MV-4-11 (cell line): ENCODE data around the gene MYO1F.
"Not testable (repeated sequence)": the region's sequence is repeated elsewhere in the genome, so short reads cannot be mapped to it uniquely, and the experiment has no call there.

Experiments used
- DNase-seq: peaks from one replicate; lab custom pipeline; 2025; lab: John Stamatoyannopoulos, UW

Gene MYO1F

GRCh38 chr19:8600064-8600463 is 22.8 kb upstream of the MYO1F start:
- no peak for DNase-seq

GRCh38 chr19:8596168-8596567 is 18.9 kb upstream of the MYO1F start:
- DNase-seq, result no peak

GRCh38 chr19:8595651-8596050 is 18.4 kb upstream of the MYO1F start:
- DNase-seq, result no peak

DNA sequence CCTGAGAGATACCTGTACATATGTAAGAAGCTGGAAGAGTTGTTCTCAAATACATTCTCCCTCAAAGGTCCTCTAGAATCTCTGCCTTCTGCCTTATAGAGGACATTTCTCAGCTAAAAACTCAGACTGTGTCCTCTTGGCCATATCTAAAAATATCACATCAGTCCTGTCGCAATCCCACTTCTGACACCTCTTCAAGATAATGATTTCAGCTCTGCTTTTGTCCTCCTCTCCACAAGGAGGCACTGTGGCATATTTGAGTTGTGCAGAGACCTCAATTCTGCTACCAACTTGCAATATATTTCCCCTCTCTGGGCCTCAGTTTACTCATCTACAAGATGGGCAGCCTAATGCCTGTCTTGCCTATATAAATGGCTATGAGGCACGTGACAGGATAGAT is 16.7 kb upstream of the MYO1F start:
- DNase-seq, result peak; percentile 52

GRCh38 chr19:8592231-8593009 is 15.2 kb upstream of the MYO1F start:
- peak; percentile 47 for DNase-seq

DNA sequence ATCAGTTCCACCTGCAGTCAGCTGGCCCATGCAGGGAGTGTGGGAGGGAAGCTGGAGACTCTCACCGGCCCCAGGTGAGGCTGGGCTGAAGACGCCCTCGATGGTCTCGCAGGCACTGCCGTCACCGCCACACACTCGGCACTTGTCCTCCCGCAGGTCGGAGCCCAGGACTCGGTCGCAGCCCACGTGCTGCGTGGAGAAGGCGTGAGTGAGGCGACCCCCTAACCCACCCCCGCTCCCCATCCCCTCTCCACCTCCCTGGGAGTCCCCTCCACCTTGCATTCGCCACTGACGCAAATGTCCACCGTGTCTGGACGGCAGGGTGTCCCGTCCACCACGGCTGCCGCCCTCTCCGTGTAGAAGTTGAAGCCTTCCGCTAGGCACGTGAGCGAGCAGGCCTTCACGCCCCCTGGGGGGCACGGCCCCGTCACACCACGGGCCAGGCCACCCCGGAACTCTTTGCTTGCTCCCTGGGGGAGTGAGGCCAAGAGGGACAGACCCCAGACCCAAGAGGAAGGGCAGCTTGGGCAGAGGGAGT is 12.0 kb upstream of the MYO1F start:
- no peak for DNase-seq

DNA sequence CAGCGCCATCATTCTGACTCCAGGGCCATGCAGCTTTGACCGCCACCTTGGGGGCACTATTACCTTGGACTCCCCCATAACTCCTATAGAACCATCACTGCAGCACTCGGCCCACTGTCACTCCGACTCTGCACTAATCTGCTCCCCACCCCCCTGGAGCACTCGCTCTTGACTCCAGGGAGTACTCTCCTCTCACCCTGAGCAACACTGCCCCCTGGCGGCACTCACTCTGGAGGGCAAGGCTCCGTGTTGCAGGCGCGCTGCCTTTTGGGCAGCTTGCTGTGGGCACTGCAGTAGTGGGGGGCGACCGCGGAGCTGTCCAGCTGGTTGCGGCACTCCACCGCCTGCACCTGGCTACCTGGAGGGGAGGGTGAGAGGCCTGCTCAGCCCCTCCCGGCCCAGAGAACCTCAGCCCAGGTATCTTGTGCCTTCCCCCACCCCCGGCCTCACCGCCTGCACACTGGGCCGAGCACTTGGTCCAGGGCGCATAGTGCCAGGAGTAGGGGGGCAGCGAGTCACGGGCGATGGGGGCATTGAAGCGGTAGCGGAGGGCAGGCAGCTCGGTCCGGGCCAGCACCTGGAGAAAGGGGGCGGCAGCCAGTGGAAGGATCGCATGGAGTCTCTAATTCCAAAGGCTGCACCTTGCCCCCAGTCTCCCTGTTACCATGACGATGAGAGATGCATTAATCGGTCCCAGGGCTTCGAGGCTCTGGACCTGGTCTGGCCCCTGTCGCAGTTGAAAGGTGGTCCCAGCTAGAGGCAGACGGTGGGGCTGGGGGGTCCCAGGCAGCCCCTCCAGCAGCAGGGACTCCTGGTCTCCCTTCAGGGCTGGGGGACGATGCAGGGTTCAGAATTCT is 8.9 kb upstream of the MYO1F start:
- DNase-seq, result no peak

DNA sequence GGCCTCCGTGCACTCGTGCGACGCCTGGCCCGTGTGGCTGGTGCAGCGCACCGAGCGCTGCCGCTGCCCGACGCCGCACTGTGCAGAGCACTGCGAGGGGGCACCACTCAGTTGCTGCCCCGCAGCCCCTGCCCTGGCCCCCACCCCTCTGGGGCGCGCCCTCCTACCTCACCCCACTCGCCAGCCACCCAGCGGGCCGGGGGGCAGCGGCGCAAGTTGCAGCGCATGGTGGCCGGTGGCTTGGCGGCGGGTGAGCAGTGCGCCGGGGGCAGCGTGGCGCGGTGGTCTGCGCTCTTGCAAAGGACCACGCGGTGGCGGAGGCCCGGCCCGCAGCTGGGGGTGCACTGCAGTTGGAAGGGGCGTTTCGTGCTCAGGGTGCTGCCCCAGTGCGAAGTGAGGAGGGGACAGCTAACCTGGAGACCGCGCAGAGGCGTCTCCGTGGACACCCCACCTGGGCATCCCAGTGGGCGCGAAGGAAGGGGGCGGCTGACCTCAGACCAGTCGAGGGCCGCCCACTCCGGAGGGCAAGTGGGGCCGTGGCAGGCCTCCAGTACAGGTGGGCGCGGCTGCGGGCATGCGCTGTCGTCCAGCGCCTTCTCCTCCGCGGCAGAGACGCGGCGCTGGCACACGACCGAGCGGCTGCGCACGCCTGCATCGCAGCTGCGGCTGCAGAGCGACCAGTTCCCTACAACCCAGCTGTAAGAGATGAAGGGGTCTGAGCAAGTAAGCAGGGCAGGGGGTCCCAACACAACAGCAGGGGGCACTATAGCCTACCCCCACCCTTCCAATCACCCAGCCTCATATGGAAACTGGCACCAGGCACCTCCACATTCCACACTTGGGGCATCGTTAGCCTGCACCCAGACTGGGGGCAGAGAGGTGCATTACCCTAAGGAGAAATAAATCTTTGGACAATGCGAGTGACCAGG is 8.0 kb upstream of the MYO1F start:
- no peak for DNase-seq

GRCh38 chr19:8580710-8581281 is 3.6 kb upstream of the MYO1F start:
- DNase-seq, result peak; percentile 82

DNA sequence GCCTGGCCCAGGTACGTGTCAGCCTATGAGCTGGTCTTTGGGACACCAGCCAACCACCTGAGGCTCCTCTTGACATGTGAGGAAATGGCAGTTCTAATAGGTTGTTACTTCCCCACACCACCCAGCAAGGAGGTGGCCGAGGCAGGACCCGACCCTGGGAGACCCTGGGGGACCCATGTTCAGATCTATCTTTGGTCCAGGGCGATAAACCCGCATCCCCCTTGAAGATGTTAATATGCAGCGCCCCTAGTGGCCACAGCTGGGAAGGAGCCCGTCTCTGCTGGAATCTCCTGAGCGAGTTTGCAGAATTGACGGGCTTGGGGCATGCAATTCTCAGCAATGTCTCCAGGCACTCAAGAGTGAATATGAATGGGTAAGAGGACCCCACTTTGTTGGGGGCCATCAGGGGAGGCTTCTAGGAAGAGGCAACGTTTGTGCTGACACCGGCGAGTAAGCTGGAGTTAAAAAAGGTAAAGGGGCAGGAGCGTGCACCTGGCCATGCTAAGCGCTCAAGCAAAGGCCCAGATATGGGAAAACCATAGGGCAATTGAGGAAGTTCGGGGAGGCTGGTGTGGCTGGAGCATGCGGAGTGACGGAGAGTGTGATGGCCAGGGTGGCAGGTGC is 1.5 kb upstream of the MYO1F start:
- DNase-seq, result peak; percentile 76

DNA sequence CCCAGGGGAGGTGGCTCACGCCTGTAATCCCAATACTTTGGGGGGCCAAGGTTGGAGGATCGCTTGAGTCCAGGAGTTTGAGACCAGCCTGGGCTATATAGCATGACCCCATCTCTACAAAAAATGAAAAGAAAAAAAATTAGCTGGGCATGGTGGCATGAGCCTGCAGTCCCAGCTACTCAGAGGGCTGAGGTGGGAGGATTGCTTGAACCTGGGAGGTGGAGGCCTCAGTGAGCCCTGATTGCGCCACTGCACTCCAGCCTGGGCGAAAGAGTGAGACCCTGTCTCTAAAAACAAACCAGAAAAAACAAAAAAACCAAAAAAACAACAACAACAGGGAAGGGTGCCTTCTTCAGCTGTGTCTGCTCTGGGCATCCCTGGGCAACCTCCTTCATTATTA is 499 bp upstream of the MYO1F start:
- no peak for DNase-seq

- peak; percentile 99 for DNase-seq
These were observed 809 bp downstream of the MYO1F start for GRCh38 chr19:8576273-8576993.

DNA sequence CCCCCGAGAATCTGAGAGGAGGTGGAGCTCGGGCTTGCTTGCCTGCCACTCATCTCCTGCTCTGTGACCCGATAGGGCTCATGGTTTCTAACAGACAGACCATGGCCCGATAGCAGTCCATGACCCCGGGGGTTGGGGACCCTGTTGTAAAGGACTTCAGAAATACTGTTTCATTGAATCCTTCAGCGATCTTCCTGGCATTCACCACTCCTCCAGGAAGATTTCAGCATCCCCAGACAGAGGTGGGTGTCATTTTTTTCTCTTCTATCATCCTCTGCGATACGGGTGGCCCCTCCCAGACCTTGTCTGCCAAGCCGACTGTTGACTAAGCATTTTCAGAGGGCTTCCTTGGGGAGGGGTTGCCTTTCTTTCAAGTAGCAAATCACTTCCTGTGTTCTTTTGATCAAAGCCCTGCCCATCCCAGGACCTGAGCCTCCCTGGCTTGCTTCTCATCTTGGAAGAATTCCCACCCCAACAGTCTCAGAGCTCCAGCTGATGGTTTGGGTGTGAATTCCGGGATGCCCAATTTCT is 1.7 kb downstream of the MYO1F start:
- DNase-seq, result peak; percentile 22

DNA sequence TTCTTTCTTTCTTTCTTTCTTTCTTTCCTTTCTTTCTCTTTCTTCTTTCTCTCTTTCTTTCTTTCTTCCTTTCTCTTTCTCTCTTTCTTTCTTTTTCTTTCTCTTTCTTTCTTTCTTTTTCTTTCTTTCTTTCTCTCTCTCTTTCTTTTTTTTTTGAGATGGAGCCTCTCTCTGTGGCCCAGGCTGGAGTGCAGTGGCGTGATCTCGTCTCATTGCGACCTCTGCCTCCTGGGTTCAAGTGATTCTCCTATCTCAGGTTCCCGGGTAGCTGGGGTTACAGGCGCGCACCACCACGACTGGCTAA is 2.7 kb downstream of the MYO1F start:
- not testable (repeated sequence) for DNase-seq

GRCh38 chr19:8573316-8573715 is 3.9 kb downstream of the MYO1F start:
- DNase-seq, result no peak

DNA sequence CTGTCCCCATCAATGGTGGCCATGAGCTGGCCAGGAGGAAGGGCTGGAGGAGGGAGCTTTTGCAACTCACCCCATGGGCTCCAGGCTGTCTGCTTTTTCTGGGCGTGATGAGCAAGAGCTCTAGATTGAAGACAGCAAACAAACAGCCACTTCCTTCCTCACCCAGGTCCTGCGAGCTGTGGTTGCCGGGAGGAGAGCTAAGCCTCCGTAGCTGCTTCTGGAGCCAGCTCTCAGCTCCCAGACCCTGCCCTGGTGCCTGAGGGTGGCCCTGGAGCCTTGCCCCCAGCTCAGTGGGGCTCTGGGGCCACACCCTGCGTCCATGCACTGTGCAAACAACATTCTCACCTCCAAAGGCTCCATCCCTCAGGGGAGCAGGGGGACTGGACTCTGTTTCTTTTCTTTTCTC is 6.2 kb downstream of the MYO1F start:
- DNase-seq, result peak; percentile 96

- peak; percentile 100 for DNase-seq
These were observed 8.0 kb downstream of the MYO1F start for GRCh38 chr19:8569066-8569771.

GRCh38 chr19:8567522-8568172 is 9.6 kb downstream of the MYO1F start:
- DNase-seq, result peak; percentile 80

DNA sequence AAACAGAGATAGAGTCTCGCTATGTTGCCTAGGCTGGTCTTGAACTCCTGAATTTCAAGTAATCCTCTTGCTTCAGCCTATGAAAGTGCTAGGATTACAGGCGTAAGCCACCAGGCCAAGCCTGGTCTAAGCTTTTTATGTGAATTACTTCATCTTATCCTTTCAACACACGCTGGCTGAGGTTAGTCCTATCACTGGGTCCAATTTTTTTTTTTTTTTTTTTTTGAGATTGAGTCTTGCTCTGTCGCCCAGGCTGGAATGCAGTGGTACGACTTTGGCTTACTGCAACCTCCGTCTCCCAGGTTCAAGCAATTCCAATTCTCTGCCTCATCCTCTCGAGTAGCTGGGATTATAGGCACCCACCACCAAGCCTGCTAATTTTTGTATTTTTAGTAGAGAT is 10.4 kb downstream of the MYO1F start:
- DNase-seq, result peak; percentile 86
